Mesenchymal stem cell (in vitro differentiated cells and primary cell): ENCODE measurements around the gene PAH.

ENCODE experiments used
- DNase-seq: peaks from one replicate; pipeline ENCODE4 v3.0.0-alpha.2; 2013
- H2AFZ ChIP-seq: one replicate; pipeline ENCODE4 v1.6.1; 2013; ENCODE audit warnings: low read depth, mild to moderate bottlenecking, control low read depth, inconsistent platforms, low read length, moderate library complexity
- H2AK5ac ChIP-seq: 2 replicates; pipeline ENCODE4 v1.6.1; 2013; ENCODE audit warnings: low read length, moderate library complexity, mild to moderate bottlenecking, inconsistent platforms; ENCODE audit not compliant: severe bottlenecking
- H2BK120ac ChIP-seq: one replicate; pipeline ENCODE4 v1.6.1; 2013; ENCODE audit warnings: low read depth, mild to moderate bottlenecking, inconsistent platforms, low read length, moderate library complexity
- H2BK12ac ChIP-seq, 2 experiments: one replicate each; pipeline ENCODE4 v1.6.1; 2013; ENCODE audit warnings: inconsistent platforms in 2 of 2, low read length in 2 of 2, mild to moderate bottlenecking in 2 of 2, moderate library complexity in 2 of 2, control low read depth in 1 of 2
- H2BK15ac ChIP-seq: one replicate; pipeline ENCODE4 v1.6.1; 2013; ENCODE audit warnings: mild to moderate bottlenecking, low read depth, inconsistent platforms; ENCODE audit not compliant: poor library complexity, severe bottlenecking
- H2BK5ac ChIP-seq: 2 replicates; pipeline ENCODE4 v1.6.1; 2013; ENCODE audit warnings: low read depth, mild to moderate bottlenecking, low read length, control low read depth, inconsistent platforms; ENCODE audit not compliant: poor library complexity, severe bottlenecking
- H3K14ac ChIP-seq, 2 experiments: one replicate each; pipeline ENCODE4 v1.6.1; 2013; ENCODE audit warnings: inconsistent platforms in 2 of 2, low read length in 2 of 2, control low read depth in 1 of 2, mild to moderate bottlenecking in 1 of 2, moderate library complexity in 1 of 2
- H3K18ac ChIP-seq, 2 experiments: one replicate each; pipeline ENCODE4 v1.6.1; 2013; ENCODE audit warnings: inconsistent platforms in 2 of 2, low read length in 2 of 2, control low read depth in 1 of 2, low read depth in 1 of 2, mild to moderate bottlenecking in 1 of 2
- H3K23ac ChIP-seq, 2 experiments: one replicate each; pipeline ENCODE4 v1.6.1; 2013; ENCODE audit warnings: inconsistent platforms in 2 of 2, low read length in 2 of 2, mild to moderate bottlenecking in 2 of 2, moderate library complexity in 2 of 2, control low read depth in 1 of 2
- H3K27ac ChIP-seq: 2 replicates; pipeline ENCODE4 v1.5.1; 2013; ENCODE audit warnings: mild to moderate bottlenecking, moderate library complexity, low read length, control low read depth, inconsistent platforms; ENCODE audit not compliant: poor library complexity, severe bottlenecking
- H3K27me3 ChIP-seq, 2 experiments: 2 replicates each; pipeline versions ENCODE4 v1.6.1 to v1.7.0; 2013; ENCODE audit warnings: low read length in 2 of 2, mild to moderate bottlenecking in 2 of 2, moderate library complexity in 2 of 2, control low read depth in 1 of 2, inconsistent platforms in 1 of 2; ENCODE audit not compliant: control insufficient read depth in 1 of 2, insufficient read depth in 1 of 2
- H3K36me3 ChIP-seq, 2 experiments: 2 replicates each; pipeline versions ENCODE4 v1.6.1 to v1.7.0; 2013; ENCODE audit warnings: low read length in 2 of 2, control low read depth in 1 of 2, inconsistent platforms in 1 of 2, low read depth in 1 of 2, mild to moderate bottlenecking in 1 of 2; ENCODE audit not compliant: insufficient read depth in 2 of 2, control insufficient read depth in 1 of 2
- H3K4ac ChIP-seq, 2 experiments: one replicate each; pipeline ENCODE4 v1.6.1; 2013; ENCODE audit warnings: inconsistent platforms in 2 of 2, low read length in 2 of 2, mild to moderate bottlenecking in 2 of 2, moderate library complexity in 2 of 2, control low read depth in 1 of 2, low read depth in 1 of 2
- H3K4me1 ChIP-seq: 2 replicates; pipeline ENCODE4 v1.6.1; 2013; ENCODE audit warnings: low read depth, low read length, control low read depth; ENCODE audit not compliant: control insufficient read depth, insufficient read depth
- H3K4me2 ChIP-seq: 2 replicates; pipeline ENCODE4 v1.6.1; 2013; ENCODE audit warnings: low read length, mild to moderate bottlenecking, inconsistent platforms; ENCODE audit not compliant: poor library complexity, severe bottlenecking
- H3K4me3 ChIP-seq, 2 experiments: 2 replicates each; pipeline versions ENCODE4 v1.5.1 to v1.7.0; 2013; ENCODE audit warnings: low read length in 2 of 2, mild to moderate bottlenecking in 2 of 2, control low read depth in 1 of 2, low read depth in 1 of 2; ENCODE audit not compliant: insufficient read depth in 1 of 2
- H3K79me1 ChIP-seq: replicated peaks from 2 replicates; pipeline ENCODE4 v1.6.1; 2013; ENCODE audit warnings: mild to moderate bottlenecking, control low read depth, low read length, inconsistent platforms; ENCODE audit not compliant: poor library complexity, severe bottlenecking
- H3K9ac ChIP-seq: 2 replicates; pipeline ENCODE4 v1.7.0; 2013; ENCODE audit warnings: mild to moderate bottlenecking, low read length, moderate library complexity
- H3K9me3 ChIP-seq: 2 replicates; pipeline ENCODE4 v1.7.0; 2013; ENCODE audit warnings: mild to moderate bottlenecking, low read length; ENCODE audit not compliant: control insufficient read depth
- H4K8ac ChIP-seq: one replicate; pipeline ENCODE4 v1.6.1; 2013; ENCODE audit warnings: inconsistent platforms, mild to moderate bottlenecking, low read length, moderate library complexity
- H4K91ac ChIP-seq: one replicate; pipeline ENCODE4 v1.6.1; 2013; ENCODE audit warnings: mild to moderate bottlenecking, low read length, inconsistent platforms
- WGBS: methylation state at CpG from one replicate; pipeline ENCODE4 v1.1.7; 2013; ENCODE audit warnings: mixed read lengths; 5-methylcytosine and 5-hydroxymethylcytosine counted together

The PAH gene

GRCh38 chr12:102910137-102910536 lies 6.9 kb downstream of the PAH start:
- no peaks in the 10 kb centered on the region for H3K4me1 ChIP-seq
- H2AK5ac ChIP-seq: no peak overlapping the region
- H3K27ac ChIP-seq: no peak overlapping the region
- H3K4me3 ChIP-seq: no peak overlapping the region
- H2AFZ ChIP-seq: no peak overlapping the region
- no peak overlapping the region for H3K14ac ChIP-seq
- no peaks in the 10 kb centered on the region for H3K36me3 ChIP-seq
- H3K18ac ChIP-seq: no peak overlapping the region
- no peaks in the 10 kb centered on the region for H3K9me3 ChIP-seq
- H2BK15ac ChIP-seq: no peak overlapping the region
- no peak overlapping the region for H4K8ac ChIP-seq
- WGBS: 89% methylated on average over 7 of the region's 7 CpGs
- no peak overlapping the region for H2BK120ac ChIP-seq
- H3K79me1 ChIP-seq: no peaks in the 10 kb centered on the region
- no peak overlapping the region for H3K9ac ChIP-seq
- no peak overlapping the region for H3K23ac ChIP-seq
- no peak overlapping the region for H2BK5ac ChIP-seq
- H2BK12ac ChIP-seq: no peak overlapping the region
- no peak overlapping the region for H4K91ac ChIP-seq
- no peak overlapping the region for H3K4ac ChIP-seq
- no peak for DNase-seq
- no peak overlapping the region for H3K4me2 ChIP-seq
- H3K27me3 ChIP-seq: no peaks in the 10 kb centered on the region

GRCh38 chr12:102907918-102908317 lies 9.1 kb downstream of the PAH start:
- H2BK120ac ChIP-seq: no peak overlapping the region
- H3K14ac ChIP-seq: no peak overlapping the region
- H4K91ac ChIP-seq: no peak overlapping the region
- H3K23ac ChIP-seq: no peak overlapping the region
- H2BK5ac ChIP-seq: no peak overlapping the region
- no peaks in the 10 kb centered on the region for H3K9me3 ChIP-seq
- H3K79me1 ChIP-seq: no peaks in the 10 kb centered on the region
- no peak overlapping the region for H2AFZ ChIP-seq
- no peak overlapping the region for H3K4ac ChIP-seq
- no peak overlapping the region for H4K8ac ChIP-seq
- H3K4me3 ChIP-seq: no peak overlapping the region
- H2BK12ac ChIP-seq: no peak overlapping the region
- no peak overlapping the region for H3K27ac ChIP-seq
- H3K4me1 ChIP-seq: no peaks in the 10 kb centered on the region
- H2AK5ac ChIP-seq: no peak overlapping the region
- no peaks in the 10 kb centered on the region for H3K27me3 ChIP-seq
- 71% methylated on average over 2 of the region's 4 CpGs for WGBS
- no peak overlapping the region for H3K9ac ChIP-seq
- no peaks in the 10 kb centered on the region for H3K36me3 ChIP-seq
- H3K18ac ChIP-seq: no peak overlapping the region
- no peak overlapping the region for H3K4me2 ChIP-seq
- no peak for DNase-seq
- no peak overlapping the region for H2BK15ac ChIP-seq

- DNase-seq: no peak
- Histone ChIP-seq H3K9ac (no peak overlapping the region), H3K79me1 (no peaks in the 10 kb centered on the region), H2BK15ac (no peak overlapping the region), H3K4ac (no peak overlapping the region), H3K4me1 (no peaks in the 10 kb centered on the region), H3K9me3 (no peaks in the 10 kb centered on the region), H4K8ac (no peak overlapping the region), H4K91ac (no peak overlapping the region), H2BK12ac (no peak overlapping the region), H2AK5ac (no peak overlapping the region), H3K14ac (no peak overlapping the region), H3K27ac (no peak overlapping the region), H3K4me2 (no peak overlapping the region), H3K18ac (no peak overlapping the region), H3K4me3 (no peak overlapping the region), H2AFZ (no peak overlapping the region), H3K27me3 (no peaks in the 10 kb centered on the region), H3K36me3 (no peaks in the 10 kb centered on the region), H2BK120ac (no peak overlapping the region), H3K23ac (no peak overlapping the region), H2BK5ac (no peak overlapping the region)
- 57% methylated on average over 3 of the region's 3 CpGs for WGBS
These were observed 11.8 kb downstream of the PAH start for GRCh38 chr12:102905229-102905628.

GRCh38 chr12:102903337-102904007 lies 13.6 kb downstream of the PAH start:
- Histone ChIP-seq H2BK5ac (no peak overlapping the region), H2AFZ (no peak overlapping the region), H2BK120ac (no peak overlapping the region), H3K79me1 (no peaks in the 10 kb centered on the region), H2AK5ac (no peak overlapping the region), H3K27me3 (no peaks in the 10 kb centered on the region), H2BK15ac (no peak overlapping the region), H3K14ac (no peak overlapping the region), H3K4me3 (no peak overlapping the region), H3K9me3 (no peaks in the 10 kb centered on the region), H3K4ac (no peak overlapping the region), H3K23ac (no peak overlapping the region), H3K4me1 (no peaks in the 10 kb centered on the region), H3K9ac (no peak overlapping the region), H3K36me3 (no peaks in the 10 kb centered on the region), H3K18ac (no peak overlapping the region), H2BK12ac (no peak overlapping the region), H3K27ac (no peak overlapping the region), H4K91ac (no peak overlapping the region), H3K4me2 (no peak overlapping the region), H4K8ac (no peak overlapping the region)
- 67% methylated on average over 1 of the region's 1 CpG for WGBS
- DNase-seq: no peak
